SH-SY5Y (cell line): ENCODE results near the gene IDI1.

Experiments used
- GATA2 ChIP-seq: IDR thresholded peaks from 2 replicates; pipeline ENCODE4 v1.6.1; 2011; ENCODE audit warnings: mild to moderate bottlenecking, low read depth, low read length
- GATA3 ChIP-seq: IDR thresholded peaks from 2 replicates; pipeline ENCODE4 v1.6.1; 2011; ENCODE audit warnings: low read depth, mild to moderate bottlenecking, low read length, moderate library complexity

Gene IDI1

DNA sequence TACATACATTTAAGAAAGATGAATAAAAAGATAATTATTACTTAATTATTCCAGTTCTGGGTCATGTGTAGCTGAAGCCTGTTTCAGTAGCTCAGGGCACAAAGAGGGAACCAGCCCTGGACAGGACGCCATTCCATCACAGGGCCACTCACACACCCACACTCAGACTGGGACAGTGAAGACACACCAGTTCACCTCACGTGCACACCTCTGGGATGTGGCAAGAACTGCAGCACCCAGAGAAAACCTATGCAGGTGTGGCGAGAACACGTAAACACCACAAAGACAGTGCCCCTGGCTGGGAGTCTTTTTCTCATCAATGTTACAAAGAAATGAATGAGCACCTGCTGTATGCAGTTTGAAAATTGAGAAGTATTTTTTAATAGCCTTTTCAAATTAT lies 1.6 kb upstream of the IDI1 start:
- TF ChIP-seq GATA3, result no peak
- TF ChIP-seq GATA2, result no peak

- TF ChIP-seq GATA2 (0 out of 2 replicates have a peak, but pooled peaks have one; percentile 30), GATA3 (no peak)
Observed at GRCh38 chr10:1050145-1050544, 1.2 kb upstream of the IDI1 start.

- TF ChIP-seq GATA2, result no peak
- no peak for TF ChIP-seq GATA3
Observed at GRCh38 chr10:1049425-1049958, 573 bp upstream of the IDI1 start.

GRCh38 chr10:1048349-1048731 lies 579 bp downstream of the IDI1 start:
- TF ChIP-seq GATA3 (no peak), GATA2 (no peak)

GRCh38 chr10:1047937-1048336 lies 982 bp downstream of the IDI1 start:
- no peak for TF ChIP-seq GATA3

DNA sequence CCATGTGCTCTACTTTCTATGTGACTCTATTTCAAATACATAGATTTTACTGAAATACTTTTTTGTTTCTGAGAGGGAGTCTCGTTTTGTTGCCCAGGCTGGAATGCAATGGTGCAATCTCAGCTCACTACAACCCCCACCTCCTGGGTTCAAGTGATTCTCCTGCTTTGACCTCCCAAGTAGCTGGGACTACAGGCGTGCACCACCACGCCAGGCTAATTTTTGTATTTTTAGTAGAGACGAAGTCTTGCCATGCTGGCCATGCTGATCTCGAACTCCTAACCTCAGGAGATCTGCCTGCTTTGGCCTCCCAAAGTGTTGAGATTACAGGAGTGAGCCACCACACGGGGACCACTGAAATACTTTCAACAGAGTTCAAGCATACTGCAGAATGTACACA lies 3.5 kb downstream of the IDI1 start:
- TF ChIP-seq GATA3 (no peak), GATA2 (no peak)

- no peak for TF ChIP-seq GATA2
- no peak for TF ChIP-seq GATA3
Observed at GRCh38 chr10:1044964-1045363, 4.0 kb downstream of the IDI1 start.

DNA sequence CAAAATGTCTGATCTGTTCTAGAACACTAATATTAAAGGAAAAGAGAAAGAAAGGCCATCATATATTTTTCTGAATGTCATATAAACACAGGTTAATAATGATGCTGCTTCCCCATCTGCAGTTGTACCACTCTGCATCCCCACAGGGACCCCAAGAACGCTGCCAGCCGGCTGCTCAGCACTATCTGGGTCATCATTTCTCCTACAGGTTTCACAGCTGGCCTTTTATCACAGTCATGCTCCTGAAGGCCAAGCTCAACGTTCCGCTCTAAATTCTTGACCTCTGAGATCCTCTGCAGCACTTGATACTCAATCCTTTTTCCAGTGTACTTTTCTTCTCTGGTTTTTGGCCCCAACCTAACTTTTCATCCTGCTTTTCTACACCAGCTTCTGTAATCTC lies 4.8 kb downstream of the IDI1 start:
- TF ChIP-seq GATA3, result no peak
- no peak for TF ChIP-seq GATA2

- TF ChIP-seq GATA3 (no peak), GATA2 (no peak)
Observed at GRCh38 chr10:1043532-1043995, 5.4 kb downstream of the IDI1 start.

GRCh38 chr10:1041514-1041913 lies 7.4 kb downstream of the IDI1 start:
- no peak for TF ChIP-seq GATA2

DNA sequence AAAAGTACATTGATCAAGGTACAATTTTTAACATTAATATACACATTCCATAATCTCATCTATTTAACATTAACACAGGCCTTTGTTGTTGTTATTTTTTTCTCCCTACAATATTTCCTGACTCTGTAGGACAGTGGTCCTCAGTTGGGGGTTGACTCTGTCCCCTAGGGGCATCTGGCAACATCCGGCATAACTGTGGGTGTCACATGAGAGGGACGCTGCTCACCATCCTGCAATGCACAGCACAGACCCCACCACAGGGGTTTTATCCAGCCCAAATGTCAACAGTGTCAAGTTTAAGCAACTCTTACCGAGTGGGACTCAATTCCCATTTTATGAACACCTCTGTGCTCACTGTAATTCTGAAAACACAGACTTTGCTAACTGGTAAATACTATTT lies 8.8 kb downstream of the IDI1 start:
- TF ChIP-seq GATA3 (no peak), GATA2 (no peak)

DNA sequence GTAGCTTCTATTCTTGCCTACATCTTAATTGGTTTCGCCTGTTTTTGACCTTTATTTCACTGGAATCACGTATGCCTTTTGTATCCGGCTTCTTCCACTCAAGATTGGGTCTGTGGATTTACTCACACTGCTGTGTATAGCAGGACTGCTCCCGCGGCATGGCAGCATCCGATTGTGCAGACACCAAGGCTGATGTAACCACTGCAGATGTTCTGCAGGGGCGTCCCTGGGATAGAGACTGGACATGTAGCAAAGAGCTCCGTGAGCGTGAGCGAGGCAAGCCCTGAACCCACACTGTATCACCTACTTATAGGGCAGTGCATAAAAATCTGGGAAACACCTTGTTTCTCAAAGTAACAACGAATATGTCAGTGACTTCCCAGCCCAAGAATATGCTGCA lies 11.8 kb downstream of the IDI1 start:
- TF ChIP-seq GATA3, result no peak
- no peak for TF ChIP-seq GATA2

GRCh38 chr10:1036341-1036791 lies 12.6 kb downstream of the IDI1 start:
- no peak for TF ChIP-seq GATA2
- no peak for TF ChIP-seq GATA3

DNA sequence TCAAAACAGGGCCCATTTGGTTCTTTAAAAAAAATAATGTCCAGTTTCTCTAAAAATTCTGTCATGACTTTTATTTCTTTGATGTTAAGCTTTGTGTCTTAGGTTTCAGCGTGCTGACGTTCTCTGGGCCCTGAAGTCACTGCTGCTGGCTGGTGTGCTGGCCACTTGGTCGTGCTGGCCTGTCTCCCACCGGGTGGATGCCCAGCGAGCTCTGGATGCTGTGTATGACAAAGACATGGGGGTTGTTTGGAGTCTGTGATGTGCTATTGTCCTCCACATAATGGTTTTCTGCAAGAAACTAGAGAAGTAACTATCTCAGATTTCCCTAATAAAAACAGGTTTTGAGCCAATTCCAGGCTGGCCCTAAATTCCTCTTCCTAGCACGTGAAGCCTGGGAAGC lies 13.7 kb downstream of the IDI1 start:
- TF ChIP-seq GATA3 (no peak), GATA2 (no peak)

DNA sequence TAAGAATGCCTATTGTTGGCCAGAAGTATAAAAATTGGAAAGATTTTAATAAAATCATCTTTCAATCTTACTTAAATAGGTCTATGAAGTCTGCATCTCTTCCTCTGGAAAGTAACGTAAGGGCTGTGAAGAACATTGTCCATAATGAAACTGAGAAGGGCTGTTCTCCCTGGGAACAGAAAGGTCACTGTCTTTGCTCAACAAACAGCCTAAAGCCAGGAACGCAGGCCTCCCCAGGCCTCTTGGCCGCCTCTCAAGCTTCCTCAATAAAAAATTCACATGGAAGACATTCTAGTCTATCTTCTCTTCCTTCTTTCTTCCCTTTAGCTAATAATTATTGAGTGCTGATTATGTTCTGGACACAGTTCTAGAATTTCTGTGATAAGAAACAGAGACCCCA lies 14.2 kb downstream of the IDI1 start:
- TF ChIP-seq GATA2 (no peak), GATA3 (no peak)

DNA sequence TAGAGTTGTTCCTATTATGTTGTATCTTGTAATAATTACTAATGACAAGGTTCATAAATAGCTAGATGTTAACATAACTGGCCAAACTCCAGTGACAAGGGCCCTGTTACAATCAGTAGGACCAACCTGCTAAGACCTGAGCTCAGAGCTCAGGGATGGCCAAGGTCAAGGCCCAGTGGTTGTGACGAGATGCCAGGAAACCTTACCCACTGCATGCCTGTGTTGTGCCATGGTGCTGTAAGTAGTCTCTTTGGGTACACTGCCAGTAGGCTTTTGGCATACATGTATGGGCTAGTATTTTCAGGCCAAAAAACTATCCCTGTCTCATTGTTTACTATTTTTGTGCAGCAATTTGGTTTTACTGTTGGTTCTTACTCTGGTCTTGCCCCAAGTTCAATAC lies 15.3 kb downstream of the IDI1 start:
- TF ChIP-seq GATA2 (no peak), GATA3 (no peak)

DNA sequence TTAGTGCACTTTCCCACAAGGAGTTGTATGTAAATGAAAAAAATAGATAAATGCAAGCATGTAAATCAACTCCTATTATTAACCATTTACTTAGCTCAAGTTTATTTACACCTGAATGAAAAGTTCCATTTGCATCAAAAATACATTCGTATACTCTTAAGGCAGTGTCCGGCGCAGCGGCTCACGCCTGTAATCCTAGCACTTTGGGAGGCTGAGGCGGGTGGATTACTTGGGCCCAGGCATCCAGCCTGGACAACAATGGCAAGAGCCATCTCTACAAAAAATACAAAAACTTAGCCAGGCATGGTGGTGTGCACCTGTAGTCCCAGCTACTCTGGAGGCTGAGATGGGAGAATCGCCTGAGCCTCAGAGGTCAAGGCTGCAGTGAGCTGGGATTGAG lies 19.1 kb downstream of the IDI1 start:
- no peak for TF ChIP-seq GATA3

DNA sequence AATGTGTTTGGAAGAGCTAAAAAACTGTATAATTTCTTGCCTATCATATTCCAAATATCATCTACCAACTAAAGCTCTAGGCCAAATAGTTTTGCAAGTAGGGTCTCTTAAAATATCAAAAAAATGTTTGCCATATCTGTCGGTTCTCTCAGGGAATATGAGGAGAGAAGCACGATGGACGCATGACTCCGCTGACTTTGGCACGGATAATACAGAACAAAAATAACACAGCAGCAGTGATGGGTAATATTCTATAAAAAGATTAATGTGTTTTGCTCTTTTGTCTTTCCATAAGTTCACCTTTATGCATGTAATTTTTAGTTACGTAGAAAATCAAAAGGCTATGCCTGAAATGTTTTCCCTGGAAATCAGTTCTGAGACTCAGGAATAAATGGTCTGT lies 22.3 kb downstream of the IDI1 start:
- TF ChIP-seq GATA3 (no peak), GATA2 (no peak)

GRCh38 chr10:1025683-1026082 lies 23.2 kb downstream of the IDI1 start, which contains the start of gene IDI2:
Gene IDI2 (minus strand): TSS chr10:1025859. CDS start chr10:1024723, 1,136 bp downstream.
- peak; percentile 14; the same call in 1 of the 2 replicates for TF ChIP-seq GATA2
- TF ChIP-seq GATA3, result peak; percentile 62
